Stimulated activated CD8-positive, alpha-beta memory T cell treated with anti-CD3 and anti-CD28 coated beads, Interleukin-12 subunit alpha, Interleukin-12 subunit beta, amount 100 ng/mL, for 24 hours (primary cell): ENCODE measurements around the gene GRM4.

Experiments
- DNase-seq: peaks from one replicate; pipeline ENCODE4 v3.0.0-alpha.2; 2020; ENCODE audit errors: extremely low read depth

GRM4 gene

GRCh38 chr6:34085453-34086170 lies 60.3 kb downstream of the GRM4 start:
- no peak for DNase-seq

DNA sequence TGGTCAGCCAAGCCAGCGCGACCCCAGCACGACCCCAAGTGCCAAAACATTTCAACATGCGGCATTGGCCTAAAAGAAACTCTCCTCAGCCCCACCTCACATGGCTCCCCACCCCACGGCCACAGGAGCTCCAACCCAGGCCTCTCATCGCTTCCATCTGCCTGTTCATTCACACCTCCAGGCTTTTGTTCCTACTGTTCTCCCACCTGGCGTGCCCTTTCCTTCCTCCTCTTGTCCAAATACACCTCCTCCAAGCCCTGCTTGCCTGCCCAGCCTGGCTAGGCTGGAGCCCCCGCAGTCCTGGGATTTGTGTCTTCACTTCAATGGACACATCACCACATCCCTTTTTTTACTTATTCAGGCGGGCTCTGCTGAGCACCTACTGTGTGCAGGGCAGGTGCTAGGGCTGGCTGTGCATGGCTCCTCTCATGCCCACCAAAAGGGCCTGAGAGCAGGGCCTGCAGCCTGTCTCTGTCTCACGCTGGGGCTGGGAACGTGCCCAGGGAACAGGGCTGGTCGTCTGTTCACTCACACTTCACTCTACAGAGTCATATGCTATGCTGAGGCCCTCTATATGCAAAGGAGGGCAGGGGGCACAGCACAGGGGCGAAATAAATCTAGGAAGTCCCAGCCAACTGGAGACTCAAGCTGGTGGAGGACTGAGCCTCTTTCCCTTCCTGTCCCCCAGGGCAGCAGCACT lies 61.1 kb downstream of the GRM4 start:
- no peak for DNase-seq

GRCh38 chr6:34082864-34083626 lies 62.8 kb downstream of the GRM4 start:
- no peak for DNase-seq

GRCh38 chr6:34082348-34082747 lies 63.5 kb downstream of the GRM4 start:
- DNase-seq = no peak

- no peak for DNase-seq
Observed at GRCh38 chr6:34080357-34080756, 65.5 kb downstream of the GRM4 start.

DNA sequence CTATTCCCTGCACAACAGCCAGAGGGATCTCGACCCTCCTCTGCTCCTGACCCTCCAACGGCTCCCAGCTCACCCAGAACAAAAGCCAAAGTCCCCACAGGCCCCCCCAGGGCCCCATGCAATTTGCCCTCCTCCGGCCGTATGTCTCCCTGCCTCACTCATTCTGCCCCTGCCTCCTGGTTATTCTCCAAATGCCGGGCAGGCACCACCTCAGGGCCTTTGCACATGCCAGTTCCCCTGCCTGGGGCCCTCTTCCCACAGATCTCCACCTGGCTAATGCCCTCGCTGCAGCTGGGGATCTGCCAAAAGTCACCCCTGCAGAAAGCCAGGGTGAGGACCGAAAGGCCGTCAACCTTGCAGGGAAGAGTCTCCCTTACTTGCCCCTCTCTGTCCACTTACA lies 66.0 kb downstream of the GRM4 start:
- DNase-seq = no peak

- no peak for DNase-seq
Observed at GRCh38 chr6:34075906-34076305, 70.0 kb downstream of the GRM4 start.

GRCh38 chr6:34074064-34074742 lies 71.7 kb downstream of the GRM4 start:
- no peak for DNase-seq

DNA sequence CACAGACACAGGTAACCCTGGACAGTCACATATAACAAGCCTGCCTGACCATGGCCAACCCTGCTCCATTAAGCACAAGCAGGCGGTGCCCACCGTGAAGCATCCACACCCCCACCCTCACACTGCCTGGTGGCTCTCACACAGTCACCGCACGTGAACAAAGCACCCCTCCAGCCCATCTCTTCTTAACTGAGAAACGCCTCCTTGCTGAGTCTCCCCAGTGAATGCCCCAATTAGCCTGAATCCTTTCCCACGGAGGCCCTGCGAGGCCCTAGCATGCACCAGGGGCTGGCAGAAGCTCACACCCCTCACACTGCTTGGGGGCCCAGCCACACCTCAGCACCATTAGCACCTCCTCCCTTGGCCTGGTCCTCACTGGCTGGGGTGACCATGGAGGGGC lies 72.3 kb downstream of the GRM4 start:
- no peak for DNase-seq

DNA sequence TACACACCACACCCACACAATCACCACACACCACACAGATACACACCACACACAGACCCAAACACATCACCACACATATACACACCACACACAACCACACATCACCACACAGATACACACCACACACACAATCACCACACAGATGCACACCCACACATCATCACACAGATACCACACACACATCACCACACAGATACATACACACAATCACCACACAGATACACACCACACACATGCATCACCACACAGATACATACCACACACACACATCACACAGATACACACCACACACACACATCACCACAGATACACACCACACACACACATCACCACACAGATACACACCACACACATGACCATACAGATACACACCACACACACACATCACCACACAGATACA lies 73.2 kb downstream of the GRM4 start:
- no peak for DNase-seq

- DNase-seq = no peak
Observed at GRCh38 chr6:34071884-34072379, 74.0 kb downstream of the GRM4 start.

DNA sequence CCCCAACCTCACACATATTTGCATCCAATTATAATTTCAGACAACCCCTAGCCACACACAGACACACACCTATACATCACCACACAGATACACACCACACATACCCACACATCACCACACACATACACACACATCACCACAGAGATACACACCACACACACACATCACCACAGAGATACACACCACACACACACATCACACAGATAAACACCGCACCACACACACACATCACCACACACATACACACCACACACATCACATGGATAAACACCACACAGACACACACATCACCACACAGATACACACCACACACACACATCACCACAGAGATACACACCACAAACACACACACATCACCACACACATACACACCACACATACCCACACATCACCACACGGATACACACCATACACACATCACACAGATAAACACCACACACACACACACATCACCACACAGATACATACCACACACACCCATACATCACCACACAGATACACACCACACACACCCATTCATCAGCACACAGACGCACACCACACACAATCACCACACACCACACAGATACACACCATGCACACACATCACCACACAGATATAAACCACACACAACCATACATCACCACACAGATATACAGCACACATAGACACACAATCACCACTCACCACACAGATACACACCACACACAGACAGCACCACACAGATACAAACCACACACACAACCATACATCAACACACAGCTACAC lies 74.6 kb downstream of the GRM4 start:
- no peak for DNase-seq

DNA sequence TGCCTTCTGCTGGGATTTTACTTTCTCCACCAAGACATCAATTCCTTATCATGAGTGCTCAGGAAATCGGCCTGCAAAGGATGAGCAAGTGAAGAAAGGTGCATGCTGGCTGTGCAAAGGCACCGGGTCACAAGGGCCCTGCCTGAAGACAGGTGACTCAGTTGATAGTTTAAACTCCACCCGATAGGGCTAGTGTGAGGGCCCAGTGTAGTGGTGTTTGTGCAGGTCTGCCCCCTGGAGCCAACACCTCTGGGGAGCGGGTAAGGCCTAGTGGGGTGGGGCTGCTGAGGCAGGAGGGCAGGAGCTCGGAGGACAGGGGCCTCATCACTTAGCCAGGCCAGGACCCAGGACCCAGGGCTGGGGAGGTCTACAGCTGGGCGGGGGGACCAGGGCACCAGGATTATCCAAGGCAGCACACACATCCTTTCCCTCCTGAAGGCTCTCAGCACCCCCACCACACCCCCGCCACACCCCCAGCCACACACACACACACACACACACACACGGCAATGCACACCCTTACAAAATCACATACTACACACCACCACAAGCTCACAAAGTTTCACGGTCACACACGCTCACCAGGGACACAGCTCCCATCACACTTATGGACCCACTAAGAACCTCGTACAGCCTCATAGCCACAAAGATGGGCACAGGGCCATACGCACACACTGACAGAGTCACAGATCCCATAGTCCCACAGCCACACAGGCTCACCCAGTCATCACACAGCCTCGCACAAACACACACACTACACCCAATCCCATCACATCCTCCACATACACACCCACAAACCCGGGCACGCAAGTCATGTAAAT lies 75.4 kb downstream of the GRM4 start:
- DNase-seq = no peak

GRCh38 chr6:34068462-34069044 lies 77.3 kb downstream of the GRM4 start:
- DNase-seq = no peak

DNA sequence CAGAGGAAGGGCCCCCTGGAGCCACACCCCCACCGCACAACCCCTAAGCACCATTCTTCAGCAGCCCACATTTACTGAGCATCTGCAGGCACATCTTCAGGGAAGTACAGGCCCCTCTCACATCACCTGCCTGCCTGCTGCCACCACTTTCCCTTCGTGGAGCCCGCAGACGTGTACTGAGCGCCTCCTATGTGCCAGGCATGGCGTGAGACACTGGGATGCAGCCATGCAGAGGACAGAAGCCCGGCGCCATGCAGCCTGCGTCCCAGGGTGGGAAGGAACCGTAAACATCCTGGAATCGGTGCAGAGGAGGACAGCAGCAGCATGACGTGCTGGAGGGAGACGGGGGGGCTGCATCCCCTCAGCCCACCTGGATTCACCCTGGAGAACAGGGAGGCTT lies 78.1 kb downstream of the GRM4 start:
- no peak for DNase-seq

- DNase-seq = no peak
Observed at GRCh38 chr6:34066772-34067770, 78.8 kb downstream of the GRM4 start.

DNA sequence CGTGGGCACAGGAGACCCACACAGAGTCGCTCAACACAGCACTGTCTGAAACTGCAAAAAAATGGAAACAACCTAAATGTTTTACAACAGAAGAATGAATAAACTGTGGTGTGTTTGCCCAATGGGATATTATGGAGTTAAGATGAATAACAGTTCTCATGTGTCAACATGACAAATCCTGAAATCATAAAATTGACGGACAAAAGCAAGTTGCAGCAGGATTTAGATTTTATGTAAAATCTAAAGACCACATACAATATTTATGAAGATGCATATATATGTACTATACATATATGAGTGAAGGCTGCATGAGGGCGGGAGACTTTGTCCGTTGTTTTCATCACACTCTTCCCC lies 79.7 kb downstream of the GRM4 start:
- DNase-seq = no peak

DNA sequence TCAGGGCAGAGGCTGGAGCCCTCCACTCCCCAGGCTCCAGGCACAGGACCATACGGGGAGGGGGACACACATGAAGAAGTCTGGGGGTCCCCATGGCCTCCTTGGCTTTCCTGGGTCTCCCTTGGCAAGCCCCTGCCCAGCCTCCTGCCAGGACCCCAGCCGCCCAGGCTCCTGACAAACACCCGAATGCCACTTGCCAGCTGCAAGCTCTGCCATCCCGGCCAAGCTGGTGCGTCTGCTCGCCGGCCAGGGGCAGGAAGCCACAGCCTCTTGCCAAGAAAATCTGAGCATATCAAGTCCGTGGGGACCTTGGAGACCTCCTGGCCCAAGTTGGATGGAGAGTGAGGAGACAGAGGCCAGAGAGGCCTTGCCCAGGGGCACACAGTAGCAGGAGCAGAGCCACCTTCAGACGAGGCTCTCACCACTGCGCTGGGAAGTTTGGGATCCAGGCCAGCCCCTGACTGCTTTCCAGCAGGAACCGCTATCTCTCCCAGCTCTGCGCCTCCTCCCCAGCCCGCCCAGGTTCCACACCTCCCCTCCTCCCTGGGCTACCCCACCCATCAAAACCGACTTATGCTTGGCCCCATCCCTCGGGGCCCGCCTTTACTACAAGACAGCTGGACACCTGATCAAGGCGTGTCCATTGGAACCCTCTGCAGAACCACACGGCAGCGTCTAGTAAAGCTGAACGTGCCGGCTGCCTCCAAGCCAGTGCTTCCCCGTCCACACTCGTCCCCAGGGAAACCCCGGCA lies 80.2 kb downstream of the GRM4 start:
- DNase-seq = no peak
